GM21528 (cell line): ENCODE results near the gene CAPN12.

Source experiments
- ATAC-seq: cut with Tn5 transposase; IDR thresholded peaks from one replicate; pipeline ENCODE4 v1.9.1; 2021; ENCODE audit warnings: mild to moderate bottlenecking, moderate library complexity; ENCODE audit not compliant: unreplicated experiment, low FRiP score

CAPN12 gene

DNA sequence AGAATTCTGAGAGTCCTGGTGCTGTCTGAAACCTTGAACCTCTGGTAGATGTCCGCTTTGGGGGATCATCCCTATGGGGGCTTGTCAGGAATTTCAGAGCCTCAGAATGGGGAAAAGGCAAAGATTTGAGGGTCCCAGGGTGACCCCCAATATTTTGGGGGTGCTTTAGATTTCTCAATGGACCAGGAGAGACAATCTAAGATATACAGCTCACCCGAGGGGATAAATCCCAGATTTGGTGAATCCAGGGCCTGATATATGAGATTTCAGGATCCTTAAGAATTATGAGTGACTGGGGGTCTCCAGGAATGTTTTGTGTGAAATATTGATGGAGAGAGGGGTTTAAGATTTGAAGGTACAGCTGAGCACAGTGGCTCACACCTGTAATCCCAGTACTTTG is 3.3 kb downstream of the CAPN12 start:
- no peak for ATAC-seq

DNA sequence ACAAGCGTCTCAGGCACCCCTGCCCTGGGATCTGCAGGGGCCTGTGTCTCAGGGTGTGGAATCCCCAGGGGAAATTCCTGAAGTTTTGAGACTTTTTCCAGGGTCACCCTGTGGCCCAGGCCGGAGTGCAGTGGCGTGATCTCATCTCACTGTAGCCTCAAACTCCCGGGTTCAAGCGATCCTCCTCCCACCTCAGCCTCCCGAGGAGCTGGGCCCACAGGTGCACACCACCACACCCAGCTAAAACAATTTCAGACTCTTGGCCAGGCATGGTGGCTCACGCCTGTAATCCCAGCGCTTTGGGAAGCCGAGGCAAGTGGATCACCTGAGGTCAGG is 4.0 kb downstream of the CAPN12 start:
- ATAC-seq, result no peak

DNA sequence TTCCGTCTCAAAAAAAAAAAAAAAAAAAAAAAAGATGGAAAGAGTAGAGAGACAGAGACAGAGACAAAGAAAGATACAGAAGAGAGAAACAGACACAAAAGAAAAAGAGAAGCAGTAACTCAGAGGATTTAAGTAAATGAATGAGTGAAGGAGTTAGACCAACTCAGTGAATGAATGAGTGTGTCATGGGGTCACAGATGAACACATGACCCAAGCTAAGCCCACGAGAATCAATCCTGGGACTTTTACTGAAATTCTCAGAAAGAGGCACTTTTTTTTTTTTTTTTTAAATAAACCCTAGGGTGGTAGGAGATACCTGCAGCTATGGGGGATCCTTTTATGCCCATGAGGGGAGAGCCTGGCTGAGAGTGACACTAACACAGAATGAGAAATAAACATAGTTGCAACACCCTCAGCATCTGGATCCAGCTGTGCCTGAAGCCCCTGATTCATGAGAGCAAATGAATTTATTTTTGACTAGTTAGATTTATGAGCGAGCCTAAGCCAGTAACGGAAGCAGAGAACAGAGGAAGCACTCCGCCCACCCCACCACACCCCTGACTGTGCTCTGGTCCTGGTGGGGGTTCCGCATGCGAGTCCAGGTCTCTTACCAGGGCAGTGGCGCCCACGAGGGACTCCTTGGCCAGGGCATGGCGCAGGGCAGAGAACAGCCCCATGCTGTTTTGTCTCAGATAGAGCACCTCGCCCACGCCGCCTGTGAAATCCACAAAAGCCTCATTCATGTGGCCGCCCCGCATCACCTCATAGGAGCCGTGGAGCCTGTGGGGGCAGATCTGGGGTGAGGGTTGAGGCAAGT is 4.6 kb downstream of the CAPN12 start:
- ATAC-seq, result no peak

DNA sequence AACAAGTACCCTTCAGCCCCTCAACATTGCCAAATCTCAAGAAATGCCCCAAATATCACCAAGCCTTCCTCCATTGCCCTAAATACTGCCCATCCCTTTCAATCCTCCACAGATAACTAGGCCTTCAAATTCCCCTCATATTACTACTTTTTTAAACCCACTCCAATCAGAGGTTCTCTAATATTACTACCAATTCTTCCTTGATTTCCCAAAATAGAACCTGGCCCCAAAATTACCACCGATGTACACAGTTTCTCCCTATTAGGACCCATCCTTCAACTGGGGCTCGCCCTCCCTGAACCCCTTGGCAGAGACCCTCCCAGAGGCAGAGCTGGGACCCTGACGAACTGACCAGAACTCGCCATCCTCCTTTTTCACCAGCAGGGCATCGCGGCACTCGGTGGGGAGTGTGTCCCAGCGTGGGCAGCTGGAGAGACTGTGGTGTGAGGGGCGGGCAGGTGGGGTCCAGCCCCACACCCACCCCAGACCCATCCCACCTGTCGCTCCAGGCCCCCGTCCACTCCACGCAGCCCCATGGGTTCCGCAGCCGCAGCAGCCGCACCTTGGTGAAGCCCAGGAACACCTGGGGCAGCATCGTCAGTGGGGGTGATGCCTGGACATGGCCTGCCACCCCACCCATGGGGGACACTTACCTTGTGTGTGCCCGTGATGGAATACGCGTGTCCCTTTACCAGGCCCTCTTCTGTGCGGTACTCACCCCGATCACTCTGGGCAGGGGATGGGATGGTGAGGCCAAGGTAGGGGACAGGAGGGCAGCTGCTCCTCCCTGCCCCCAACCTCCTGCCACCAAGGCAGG is 6.1 kb downstream of the CAPN12 start:
- ATAC-seq, result no peak

DNA sequence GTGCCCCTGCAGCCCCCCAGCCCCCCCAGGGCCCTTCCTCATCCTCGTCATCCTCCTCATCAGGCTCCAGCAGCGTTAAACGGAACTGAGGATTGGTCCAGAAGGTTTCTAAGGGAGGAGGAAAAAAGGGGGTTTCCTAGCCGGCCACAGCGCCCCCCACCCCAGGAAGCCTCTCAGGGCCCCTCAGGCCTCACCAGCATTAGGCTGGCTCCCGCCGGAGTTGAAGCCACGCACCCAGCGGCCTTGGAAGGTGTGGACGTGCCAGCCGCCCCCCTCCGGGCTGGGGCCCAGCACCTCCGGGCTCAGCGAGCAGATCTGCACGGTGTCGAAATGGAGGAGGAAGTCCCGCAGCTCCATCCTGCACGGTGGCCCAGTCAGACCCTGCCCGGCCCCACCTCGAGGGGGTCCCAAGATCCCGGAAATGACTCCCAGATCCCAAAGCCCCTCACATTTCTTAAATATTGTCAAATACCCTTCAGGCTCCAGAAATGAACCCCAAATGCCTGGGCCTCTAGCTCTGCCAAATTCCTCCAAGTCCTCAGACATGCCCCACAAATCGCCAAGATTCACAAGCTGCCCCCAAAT is 6.9 kb downstream of the CAPN12 start:
- no peak for ATAC-seq

DNA sequence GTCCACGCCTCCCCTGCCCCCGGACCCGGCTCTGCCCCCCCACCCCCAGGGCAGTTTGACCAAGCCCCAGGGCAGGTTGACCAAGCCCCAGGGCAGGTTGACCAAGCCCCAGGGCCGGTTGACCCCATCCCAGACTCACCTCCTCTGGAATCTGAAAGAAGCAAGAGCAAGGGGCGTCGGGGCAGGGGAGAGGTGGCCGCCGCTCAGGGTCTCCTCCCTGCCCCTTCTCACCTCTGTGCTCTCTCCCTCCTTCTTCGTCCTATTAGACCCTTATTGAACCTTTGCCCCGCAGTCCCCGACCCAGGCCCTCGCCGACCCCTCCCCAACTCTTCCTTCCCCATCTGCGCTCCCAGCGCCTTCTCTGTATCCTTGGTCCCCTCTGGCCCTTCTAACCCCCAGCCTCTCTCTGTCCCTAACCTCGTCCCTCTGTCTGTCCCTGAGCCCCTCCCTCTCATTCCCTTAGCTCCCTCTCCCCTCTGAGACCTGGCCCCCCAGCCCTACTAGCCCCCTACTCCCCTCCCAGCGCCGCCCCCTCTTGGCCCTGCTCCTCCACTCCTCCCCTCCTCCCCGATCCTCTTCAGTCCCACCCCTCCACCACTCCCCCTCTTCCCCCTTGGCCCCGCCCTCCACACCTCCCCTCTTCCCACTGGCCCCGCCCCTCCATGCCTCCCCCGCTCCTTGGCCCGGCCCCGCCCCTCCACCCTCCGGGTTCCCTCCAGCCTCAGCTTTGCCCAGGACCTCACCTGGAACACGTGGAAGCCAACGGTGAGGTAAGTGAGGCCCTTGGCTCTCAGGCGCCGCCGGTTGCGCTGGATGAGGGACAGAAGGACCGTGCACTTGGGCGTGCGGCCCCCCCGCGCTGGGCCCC is 7.6 kb downstream of the CAPN12 start:
- no peak for ATAC-seq

DNA sequence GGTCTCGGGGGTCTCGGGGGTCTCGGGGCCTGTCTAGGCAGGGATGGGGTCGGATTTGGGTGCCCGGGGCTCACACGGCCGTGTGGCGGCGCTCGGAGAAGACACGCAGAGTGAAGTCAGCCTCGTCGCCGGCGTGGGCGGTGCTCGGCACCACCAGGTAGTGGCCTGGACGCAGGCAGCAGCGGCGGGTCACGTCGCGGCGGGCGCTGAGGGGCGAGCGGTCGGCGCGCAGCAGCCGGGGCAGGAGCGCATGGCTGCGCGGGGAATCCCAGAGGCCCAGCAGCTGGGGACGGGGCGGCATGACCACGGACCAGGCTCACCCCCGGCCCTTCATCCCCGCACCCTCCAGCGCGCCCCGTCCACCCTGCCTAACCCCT is 8.2 kb downstream of the CAPN12 start:
- no peak for ATAC-seq

DNA sequence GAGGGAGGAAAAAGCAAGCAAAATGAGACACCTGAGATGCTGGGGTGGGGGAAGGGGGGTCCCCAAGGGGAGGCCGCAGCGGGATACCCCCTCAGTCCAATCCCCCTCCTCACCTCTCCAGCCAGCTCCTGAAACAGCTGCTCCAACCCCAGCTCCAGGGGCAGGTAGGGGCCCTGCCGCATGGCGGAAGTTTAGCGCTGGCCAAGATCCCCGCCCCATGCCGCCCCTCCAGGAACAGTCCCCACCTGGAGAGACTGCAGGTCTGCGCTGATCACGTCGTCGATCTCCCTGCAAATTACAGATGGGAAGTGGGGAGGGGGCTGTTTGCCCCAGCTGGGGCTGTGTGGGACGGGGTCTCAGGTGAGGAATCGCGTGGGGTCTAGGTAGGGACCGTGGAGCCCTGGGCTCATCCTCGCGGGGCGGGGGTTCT is 9.0 kb downstream of the CAPN12 start:
- ATAC-seq, result no peak

DNA sequence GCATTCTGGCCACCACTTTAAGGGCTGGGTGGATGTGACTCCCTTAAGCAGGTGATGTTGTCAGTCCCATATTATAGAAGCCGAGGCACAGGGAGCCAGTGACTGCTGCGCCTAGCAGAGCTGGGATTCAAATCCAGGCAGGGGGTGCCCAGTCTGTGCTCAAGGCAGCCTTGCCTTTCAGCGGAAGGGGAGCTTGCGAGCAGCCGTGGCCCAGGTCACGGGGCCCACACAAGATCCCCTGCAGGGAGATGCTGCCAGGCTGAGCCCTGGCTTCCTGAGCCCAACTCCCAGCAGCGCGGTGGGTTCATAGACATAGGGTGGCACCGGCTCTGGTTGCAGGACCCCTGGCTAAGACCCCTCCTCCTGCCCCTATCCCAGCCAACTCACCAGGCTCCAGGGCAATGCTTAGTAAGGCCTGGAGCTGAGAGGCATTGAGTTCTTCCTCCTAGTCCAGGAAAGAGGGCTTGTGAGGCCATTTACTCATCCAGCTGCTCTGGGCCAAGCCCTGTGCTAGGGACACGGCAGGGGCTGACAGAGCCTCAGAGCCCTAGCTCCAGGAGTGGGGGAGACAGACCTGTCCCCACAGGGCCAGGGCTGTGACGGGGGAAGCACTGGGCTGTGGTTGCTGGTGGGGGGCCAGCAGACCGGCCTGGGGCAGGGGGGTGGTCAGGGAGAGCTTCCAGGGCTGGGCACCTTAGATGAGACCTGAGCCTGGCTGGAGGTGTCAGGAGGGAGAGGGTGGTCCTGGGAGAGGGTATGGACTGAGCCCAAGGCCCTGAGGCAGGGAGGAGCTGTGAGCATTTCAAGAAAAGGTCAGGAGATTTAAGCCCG is 9.6 kb downstream of the CAPN12 start:
- ATAC-seq, result no peak

DNA sequence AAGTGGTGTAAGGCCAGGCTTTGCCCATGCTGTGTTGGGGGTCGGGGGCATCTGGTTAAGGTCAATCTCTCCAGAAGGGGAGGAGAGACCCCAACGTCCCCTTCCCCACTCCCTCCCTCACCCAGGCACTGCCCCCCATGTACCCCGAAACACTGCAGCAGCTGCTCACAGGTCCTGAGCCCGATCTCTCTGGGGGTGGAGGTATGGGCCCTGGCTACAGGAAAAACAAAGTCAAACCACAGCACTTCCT is 10.2 kb downstream of the CAPN12 start:
- ATAC-seq, result no peak

DNA sequence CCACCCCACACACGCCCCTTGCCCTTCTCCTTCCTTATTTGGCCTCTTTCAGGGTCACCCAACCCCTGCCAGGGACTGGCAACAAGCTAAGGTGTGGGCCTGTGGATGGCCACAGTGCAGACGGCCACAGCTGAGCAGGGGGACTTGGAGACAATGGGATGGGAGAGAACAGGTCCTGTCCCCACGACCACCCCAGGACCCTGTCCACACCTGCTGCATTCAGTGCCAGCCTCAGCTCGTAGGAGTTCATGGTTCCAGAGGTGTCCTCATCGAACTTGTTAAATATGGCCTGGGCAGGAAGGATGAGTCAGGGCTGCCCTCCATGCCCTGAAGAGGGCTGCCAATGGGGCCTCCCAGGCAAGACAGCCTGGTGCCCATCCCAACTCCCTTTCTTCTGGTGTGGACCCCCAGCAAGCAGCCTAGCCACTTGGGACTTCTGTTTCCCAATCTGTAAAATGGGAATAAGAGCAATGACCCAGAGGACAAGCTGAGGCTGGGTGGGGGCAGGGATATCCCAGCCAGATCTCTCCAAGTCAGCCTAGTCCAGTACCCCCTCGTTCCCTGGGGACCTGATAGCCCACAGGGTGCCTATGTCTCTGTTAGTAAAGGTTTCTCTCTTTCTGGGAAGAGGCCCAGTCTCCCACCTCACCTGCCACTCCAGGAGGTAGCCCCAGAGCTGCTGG is 10.6 kb downstream of the CAPN12 start:
- no peak for ATAC-seq

DNA sequence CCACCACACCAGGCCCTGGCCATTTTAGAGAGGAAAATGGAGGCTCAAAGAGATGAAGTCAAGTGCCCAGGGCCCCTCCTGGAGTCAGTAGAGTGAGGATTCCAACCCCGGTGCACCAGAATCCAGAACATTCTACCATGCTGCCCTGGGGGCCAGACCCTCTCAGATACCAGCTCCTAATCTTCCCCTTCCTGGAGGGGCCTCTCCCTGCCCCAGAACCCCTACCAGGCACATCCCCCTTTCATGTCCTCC is 11.1 kb downstream of the CAPN12 start:
- ATAC-seq, result no peak

DNA sequence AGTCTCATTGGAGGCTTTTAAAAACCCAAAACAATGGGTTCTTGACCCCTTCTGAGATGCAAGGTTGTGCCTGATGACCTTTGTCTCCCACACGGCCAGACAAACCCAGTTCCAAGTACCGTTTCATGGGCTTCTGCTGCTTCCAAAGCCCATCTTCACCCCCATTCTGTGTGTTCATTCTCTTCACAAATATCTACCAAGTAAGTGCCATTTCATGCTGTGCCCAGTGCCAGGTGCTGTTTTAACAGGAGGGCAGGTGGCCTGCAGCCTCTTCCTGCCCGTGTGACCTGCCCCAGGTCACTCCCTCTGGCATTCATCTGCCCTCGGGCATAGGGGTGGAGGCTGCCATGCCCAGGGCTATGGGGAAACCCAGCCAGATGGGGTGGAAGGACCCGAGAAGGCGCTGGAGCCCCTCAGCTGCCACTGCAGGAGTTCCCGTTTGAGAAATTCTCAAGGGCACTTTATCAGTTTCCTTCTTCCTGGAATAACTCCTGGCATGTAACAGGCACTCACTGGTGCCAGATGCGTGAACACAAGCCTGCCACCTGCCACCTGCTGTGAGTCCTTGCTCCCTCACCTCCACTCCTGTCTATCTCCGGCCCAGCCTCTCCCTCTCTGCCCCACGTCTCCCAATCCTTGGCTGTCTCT is 12.5 kb downstream of the CAPN12 start:
- ATAC-seq, result no peak

DNA sequence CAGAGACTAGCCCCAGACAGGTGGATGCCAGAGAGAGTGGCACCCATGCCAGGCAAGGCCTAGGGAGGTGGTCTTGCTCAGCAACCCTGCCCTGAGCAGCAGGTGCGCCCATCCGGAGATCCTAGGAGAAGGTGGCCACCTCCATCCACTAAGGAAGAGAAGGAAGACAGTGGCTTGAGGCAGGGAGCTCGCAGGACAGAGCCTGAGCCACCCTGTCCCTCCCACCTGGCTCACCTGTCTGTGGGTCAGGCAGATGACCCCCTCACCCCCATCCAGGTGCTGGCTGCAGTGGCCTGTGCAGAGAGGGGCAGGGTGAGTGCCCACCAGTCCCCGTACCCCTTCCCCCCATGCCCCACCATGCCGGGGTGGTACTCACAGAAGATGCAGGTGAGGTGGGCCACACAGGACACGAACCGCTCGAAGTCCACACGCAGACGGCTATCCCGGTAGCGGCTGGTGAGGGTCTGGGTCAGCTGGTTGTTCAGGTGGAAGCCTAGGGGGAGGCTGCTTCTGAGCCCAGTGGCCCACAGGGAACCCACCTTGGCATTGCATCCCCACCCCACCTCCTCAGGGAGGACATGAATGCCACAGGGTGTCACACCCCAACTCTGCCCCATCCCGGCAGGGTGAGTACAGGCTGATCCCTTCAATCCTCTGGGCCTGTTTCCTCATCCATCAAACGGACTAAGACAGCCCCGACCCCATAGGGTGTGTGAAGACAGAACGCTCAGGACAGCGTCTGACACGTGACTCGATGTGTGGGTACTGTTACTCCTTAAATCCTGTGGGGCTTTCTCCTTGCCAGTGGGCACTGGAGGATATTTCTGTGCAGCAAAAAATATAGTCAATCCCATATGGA is 13.3 kb downstream of the CAPN12 start:
- ATAC-seq, result no peak

DNA sequence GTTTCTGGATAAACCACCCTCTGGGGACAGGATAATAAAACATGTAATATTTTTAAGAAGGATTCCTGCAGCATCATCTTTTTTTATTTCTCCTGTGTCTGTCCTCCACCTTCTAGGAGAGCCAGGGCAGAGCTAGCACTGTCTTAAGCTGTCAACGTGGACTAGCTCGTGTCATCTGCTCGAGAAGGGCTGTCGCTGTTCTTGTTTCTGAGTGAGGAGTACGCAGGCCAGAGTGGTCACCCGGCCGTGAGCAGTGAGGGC is 13.9 kb downstream of the CAPN12 start:
- no peak for ATAC-seq

DNA sequence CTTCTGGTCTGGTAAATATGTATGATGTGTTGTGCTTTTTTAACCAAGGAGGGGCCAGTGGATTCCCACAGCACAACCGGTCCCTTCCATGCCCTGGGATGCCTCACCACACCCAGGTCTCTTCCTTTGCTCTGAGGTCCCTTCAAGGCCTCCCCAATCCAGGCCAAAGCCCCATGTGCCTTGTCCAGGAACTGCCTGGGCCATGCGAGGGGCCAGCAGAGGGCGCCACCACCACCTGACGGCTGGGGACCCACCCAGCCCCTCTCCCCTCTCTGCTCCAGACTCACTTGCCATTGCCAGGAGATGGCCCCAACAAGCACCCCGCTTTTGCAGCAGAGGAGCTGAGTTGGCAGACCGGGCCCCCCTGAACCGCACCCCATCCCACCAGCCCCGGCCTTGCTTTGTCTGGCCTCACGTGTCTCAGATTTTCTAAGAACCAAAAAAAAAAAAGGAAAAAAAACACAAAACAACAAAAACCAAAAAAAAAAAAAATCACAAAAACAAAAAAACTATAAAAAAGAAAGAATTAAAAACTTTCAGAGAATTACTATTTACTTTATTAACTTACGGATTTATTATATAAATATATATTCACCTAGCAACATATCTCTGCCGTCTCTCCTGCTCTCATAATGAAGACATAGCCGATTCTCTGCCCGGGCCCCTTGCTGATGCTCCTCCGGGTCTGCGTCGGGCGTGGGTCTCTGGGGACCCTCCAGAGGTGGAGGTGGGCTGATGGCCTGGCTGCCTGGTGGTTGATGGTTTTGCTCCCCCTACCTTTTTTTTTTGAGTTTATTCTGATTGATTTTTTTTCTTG is 14.4 kb downstream of the CAPN12 start:
- ATAC-seq, result no peak

DNA sequence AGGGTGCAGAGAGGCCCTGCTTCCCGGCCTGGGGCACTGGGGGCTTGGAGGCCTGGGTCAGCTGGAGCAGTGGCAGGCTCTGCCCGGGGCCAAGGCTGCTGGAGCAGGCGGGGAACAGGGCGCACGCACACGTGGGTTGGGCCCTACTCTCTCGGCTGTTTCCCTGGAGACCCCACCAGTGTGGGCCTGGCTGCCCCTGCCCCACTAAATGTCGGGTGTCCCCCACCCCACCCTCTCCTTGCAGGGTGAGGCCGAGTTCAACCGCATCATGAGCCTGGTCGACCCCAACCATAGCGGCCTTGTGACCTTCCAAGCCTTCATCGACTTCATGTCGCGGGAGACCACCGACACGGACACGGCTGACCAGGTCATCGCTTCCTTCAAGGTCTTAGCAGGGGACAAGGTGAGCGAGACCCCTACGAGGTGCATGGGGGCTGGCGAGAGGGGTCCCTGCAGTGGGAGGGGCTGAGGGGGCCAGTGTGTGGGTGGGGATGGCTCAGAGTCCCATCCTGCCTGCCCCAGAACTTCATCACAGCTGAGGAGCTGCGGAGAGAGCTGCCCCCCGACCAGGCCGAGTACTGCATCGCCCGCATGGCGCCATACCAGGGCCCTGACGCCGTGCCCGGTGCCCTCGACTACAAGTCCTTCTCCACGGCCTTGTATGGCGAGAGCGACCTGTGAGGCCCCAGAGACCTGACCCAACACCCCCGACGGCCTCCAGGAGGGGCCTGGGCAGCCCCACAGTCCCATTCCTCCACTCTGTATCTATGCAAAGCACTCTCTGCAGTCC is 15.3 kb downstream of the CAPN12 start:
- ATAC-seq, result no peak
